NT2/D1 (cell line): ENCODE measurements around the gene SLC27A1.

Experiments
- DNase-seq: peaks from one replicate; pipeline ENCODE4 v3.0.0-alpha.2; 2011; ENCODE audit warnings: low read depth, low spot score
- H3K27me3 ChIP-seq: 2 replicates; pipeline ENCODE4 v1.6.0; 2011; ENCODE audit warnings: mild to moderate bottlenecking; ENCODE audit not compliant: insufficient read length, insufficient read depth
- H3K36me3 ChIP-seq: 2 replicates; pipeline ENCODE4 v1.6.1; 2011; ENCODE audit warnings: mild to moderate bottlenecking, low read length, mixed read lengths; ENCODE audit not compliant: insufficient read depth, insufficient read length
- H3K4me1 ChIP-seq: 2 replicates; pipeline ENCODE4 v1.5.1; 2011; ENCODE audit not compliant: insufficient read depth, insufficient read length
- H3K4me3 ChIP-seq: 2 replicates; pipeline ENCODE4 v1.5.1; 2011; ENCODE audit warnings: low read depth; ENCODE audit not compliant: insufficient read length
- H3K9ac ChIP-seq: 2 replicates; pipeline ENCODE4 v1.6.0; 2011; ENCODE audit warnings: low read depth; ENCODE audit not compliant: insufficient read length
- H3K9me3 ChIP-seq: 2 replicates; pipeline ENCODE4 v1.5.1; 2011; ENCODE audit warnings: mild to moderate bottlenecking, low read length; ENCODE audit not compliant: insufficient read depth
- SUZ12 ChIP-seq: IDR thresholded peaks from 2 replicates; pipeline ENCODE4 v1.6.1; 2011; ENCODE audit not compliant: insufficient read length, insufficient read depth; ENCODE audit errors: extremely low read depth
- YY1 ChIP-seq: IDR thresholded peaks from 2 replicates; pipeline ENCODE4 v1.6.1; 2011; ENCODE audit not compliant: insufficient read length, insufficient read depth
- ZNF274 ChIP-seq: IDR thresholded peaks from 2 replicates; pipeline ENCODE4 v1.6.1; 2011; ENCODE audit warnings: mild to moderate bottlenecking, low read depth, low read length

SLC27A1 gene

GRCh38 chr19:17481986-17482385, 11.7 kb downstream of the SLC27A1 start:
- no peak overlapping the region for H3K4me3 ChIP-seq
- H3K36me3 ChIP-seq, result peaks cover 6% of the 10 kb centered on the region
- H3K27me3 ChIP-seq, result peaks cover 1% of the 10 kb centered on the region
- H3K9ac ChIP-seq, result no peak overlapping the region
- no peaks in the 10 kb centered on the region for H3K9me3 ChIP-seq
- no peak for TF ChIP-seq YY1
- TF ChIP-seq ZNF274, result no peak
- no peak for TF ChIP-seq SUZ12
- peaks cover 4% of the 10 kb centered on the region for H3K4me1 ChIP-seq
- DNase-seq, result no peak

DNA sequence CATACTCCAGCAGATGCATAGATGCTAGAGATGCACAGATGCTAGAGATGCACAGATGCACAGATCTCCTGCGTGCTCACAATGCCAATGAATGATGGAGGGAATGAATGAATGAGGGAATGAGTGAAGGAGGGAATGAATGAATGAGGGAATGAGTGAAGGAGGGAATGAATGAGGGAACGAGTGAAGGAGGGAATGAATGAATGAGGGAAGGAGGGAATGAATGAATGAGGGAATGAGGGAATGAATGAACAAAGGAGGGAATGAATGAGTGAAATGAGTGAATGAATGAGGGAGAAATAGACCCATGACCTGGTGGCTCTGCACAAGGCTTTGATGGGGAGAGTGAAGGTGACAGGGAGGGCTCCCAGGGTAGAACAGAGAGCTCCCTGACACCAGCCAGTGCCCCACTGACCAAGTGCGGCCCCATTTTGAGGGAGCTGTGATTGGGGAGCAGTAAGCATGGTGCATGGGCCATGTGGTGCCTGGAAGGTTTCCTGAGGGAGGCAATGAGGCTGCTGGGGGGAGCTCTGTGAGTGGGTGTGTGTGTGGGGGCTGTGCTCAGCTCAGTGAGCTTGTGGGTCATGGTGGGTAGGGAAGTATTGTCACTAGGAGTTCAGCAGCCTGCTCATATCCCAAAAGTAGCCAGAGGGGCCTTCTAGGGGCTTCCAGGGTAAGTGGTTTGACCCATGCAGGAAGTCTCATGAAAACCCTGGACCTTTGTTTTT, 12.7 kb downstream of the SLC27A1 start:
- Histone ChIP-seq H3K4me1 (peaks cover 6% of the 10 kb centered on the region), H3K27me3 (peaks cover 1% of the 10 kb centered on the region), H3K36me3 (peaks cover 6% of the 10 kb centered on the region), H3K9ac (no peak overlapping the region), H3K9me3 (no peaks in the 10 kb centered on the region), H3K4me3 (no peak overlapping the region)
- TF ChIP-seq YY1, result no peak
- TF ChIP-seq ZNF274, result no peak
- TF ChIP-seq SUZ12, result no peak
- no peak for DNase-seq

DNA sequence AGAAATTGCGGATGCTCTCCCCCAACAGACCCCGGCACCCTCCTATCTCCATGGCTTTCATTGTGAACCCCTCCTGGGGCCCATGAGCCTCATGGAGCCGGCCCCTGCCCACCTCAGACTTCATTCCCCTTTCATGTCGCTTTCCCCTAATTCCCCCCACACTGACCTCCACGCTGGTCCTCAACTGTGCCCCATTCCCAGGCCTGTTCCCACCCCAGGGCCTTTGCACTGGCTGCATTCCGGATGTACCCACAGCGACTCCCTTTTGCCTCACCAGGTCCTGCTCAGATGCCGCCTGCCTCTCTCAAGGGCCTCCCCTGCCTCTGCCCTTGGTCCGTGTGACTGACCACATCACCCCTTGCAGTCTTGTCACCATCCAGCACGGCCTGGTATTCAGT, 13.3 kb downstream of the SLC27A1 start:
- DNase-seq, result no peak
- Histone ChIP-seq H3K9me3 (no peaks in the 10 kb centered on the region), H3K9ac (no peak overlapping the region), H3K4me1 (peaks cover 11% of the 10 kb centered on the region), H3K27me3 (peaks cover 1% of the 10 kb centered on the region), H3K4me3 (no peak overlapping the region), H3K36me3 (peaks cover 6% of the 10 kb centered on the region)
- TF ChIP-seq ZNF274 (no peak), YY1 (no peak), SUZ12 (no peak)

DNA sequence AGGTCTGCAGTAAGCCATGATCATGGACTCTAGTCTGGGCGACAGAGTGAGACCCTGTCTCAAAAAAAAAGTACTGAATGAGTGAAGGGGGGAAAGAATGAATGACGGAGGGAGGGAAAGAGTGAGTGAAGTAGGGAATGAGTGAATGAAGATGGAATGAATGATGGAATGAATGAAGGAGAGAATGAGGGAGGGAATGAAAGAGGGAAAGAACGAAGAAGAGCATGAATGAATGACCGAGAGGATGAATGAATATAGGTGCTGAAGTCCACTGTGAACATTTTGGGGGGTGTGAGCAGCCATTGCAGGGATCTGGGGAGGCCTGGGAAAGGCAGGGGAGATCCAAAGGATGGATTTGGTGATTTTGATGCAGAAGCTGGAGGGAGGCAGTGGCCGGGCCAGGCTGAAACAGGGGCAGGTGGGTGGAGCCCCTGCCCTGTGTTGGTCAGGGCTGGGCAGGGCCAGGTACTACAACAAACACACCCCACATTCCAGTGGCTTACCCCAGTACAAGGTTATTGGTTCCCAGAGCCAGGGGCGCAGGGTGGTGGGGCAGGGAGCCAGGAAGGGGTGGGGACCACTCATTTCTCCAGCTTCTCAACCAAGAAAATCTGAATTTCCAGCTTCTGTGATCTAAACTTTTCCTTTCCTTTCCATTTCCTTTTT, 14.3 kb downstream of the SLC27A1 start:
- Histone ChIP-seq H3K36me3 (peaks cover 6% of the 10 kb centered on the region), H3K4me3 (no peak overlapping the region), H3K27me3 (peaks cover 1% of the 10 kb centered on the region), H3K9me3 (no peaks in the 10 kb centered on the region), H3K4me1 (peaks cover 13% of the 10 kb centered on the region), H3K9ac (no peak overlapping the region)
- no peak for DNase-seq
- TF ChIP-seq ZNF274 (no peak), YY1 (no peak), SUZ12 (no peak)

DNA sequence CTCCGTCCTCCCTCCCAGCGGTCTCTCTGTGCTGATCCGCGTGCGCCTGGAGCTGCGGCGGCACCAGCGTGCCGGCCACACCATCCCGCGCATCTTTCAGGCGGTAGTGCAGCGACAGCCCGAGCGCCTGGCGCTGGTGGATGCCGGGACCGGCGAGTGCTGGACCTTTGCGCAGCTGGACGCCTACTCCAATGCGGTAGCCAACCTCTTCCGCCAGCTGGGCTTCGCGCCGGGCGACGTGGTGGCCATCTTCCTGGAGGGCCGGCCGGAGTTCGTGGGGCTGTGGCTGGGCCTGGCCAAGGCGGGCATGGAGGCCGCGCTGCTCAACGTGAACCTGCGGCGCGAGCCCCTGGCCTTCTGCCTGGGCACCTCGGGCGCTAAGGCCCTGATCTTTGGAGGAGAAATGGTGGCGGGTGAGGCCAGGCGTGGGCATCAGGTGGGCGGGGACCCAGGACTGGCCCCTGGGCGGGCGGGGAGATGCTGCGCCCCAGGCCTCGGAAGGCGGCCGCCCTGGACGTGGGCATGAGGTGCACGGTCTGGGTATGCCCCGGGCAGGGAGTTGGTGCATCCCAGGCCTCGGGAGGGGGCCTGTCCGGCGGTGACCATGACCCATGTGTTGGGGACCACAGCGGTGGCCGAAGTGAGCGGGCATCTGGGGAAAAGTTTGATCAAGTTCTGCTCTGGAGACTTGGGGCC, 16.4 kb downstream of the SLC27A1 start:
- Histone ChIP-seq H3K36me3 (peaks cover 6% of the 10 kb centered on the region), H3K4me3 (no peak overlapping the region), H3K4me1 (peaks cover 15% of the 10 kb centered on the region), H3K9ac (no peak overlapping the region), H3K9me3 (no peaks in the 10 kb centered on the region), H3K27me3 (peaks cover 1% of the 10 kb centered on the region)
- DNase-seq, result no peak
- TF ChIP-seq YY1, result no peak
- TF ChIP-seq ZNF274, result no peak

GRCh38 chr19:17487284-17488121, 17.2 kb downstream of the SLC27A1 start:
- peaks cover 6% of the 10 kb centered on the region for H3K36me3 ChIP-seq
- TF ChIP-seq YY1, result no peak
- TF ChIP-seq SUZ12, result no peak
- TF ChIP-seq ZNF274, result no peak
- peaks cover 1% of the 10 kb centered on the region for H3K27me3 ChIP-seq
- H3K9me3 ChIP-seq, result no peaks in the 10 kb centered on the region
- H3K4me1 ChIP-seq, result peaks cover 15% of the 10 kb centered on the region
- H3K9ac ChIP-seq, result no peak overlapping the region
- H3K4me3 ChIP-seq, result no peak overlapping the region
- DNase-seq, result no peak
